Activated CD8-positive, alpha-beta memory T cell treated with anti-CD3 and anti-CD28 coated beads for 36 hours (primary cell): Measurements from ENCODE around the gene RAP2B. TPM values are rescaled to one million over a fixed set of nuclear protein-coding genes. Genes with fewer than 3 reads are reported as not detected.
"Not testable (repeated sequence)": the region's sequence is repeated elsewhere in the genome, so short reads cannot be mapped to it uniquely, and the experiment has no call there.

Source experiments
- CTCF ChIA-PET: fragments of 350-600 bp; sonication (Branson Sonifier 250); formaldehyde crosslinking; loops from one replicate; lab custom pipeline; 2021; ENCODE audit warnings: antibody characterized with exemption; lab: Charles Lee
- POLR2A ChIA-PET: fragments of 350-600 bp; sonication (Branson Sonifier 250); formaldehyde crosslinking; loops from one replicate; lab custom pipeline; 2021; ENCODE audit warnings: antibody characterized with exemption; lab: Charles Lee
- total RNA-seq, 2 experiments: library from RNA; stranded (reverse); gene quantifications; one replicate each; pipeline ENCODE4 v1.2.3, GENCODE V29; 2021

Gene RAP2B
- total RNA-seq, 2 experiments from 2014 or later: 15.6 to 16.3 TPM

DNA sequence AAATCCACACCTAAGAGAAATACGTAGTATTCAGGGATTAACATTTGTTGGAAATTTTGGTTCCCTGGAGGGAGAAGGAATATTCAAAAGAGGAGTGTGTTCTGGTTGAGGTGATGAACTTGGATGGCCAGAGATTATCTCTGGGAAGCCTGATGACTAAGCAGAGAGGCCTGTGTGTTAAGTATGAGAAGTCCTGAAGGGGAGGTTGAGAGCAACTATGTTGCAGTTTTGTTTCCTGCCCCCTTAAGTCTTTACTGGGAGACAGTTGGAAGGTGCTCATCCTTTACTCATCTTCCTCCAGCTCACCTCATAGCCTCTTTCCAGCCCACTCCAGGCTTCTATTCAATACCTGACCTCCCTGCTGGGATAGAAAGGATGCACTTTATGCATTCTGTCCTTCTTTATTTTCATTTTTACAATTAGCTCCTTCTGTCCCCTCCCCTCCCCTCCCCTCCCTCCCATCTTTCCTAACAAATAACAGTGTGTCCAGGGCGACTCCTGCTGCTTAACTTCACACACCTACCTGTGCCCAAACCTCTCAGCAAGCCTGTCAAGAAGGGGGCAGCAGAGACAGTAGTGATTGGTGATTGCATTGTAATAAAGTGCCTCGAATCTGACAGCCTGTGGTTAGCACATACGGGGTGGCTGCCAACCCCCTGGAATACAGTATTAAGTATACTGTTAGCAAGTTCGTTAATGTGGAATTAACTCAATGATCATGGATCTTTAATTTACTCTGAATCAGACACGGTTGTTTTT lies 11.9 kb downstream of the RAP2B start:
- POLR2A ChIA-PET: no interaction called here
- CTCF ChIA-PET: no interaction called here

DNA sequence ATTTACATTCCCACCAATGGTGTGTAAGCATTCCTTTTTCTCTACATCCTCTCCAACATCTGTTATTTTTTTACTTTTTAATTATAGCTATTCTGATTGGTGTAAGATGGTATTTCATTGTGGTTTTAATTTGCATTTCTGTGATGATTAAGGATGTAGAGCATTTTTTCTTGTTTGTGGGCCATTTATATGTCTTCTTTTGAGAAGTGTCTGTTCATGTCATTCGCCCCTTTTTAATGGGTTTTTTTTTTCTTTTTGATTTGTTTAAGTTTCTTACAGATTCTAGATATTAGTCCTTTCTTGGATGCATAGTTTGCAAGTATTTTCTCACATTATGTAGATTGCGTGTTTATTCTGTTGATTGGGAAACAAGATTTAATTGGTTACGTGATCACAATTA lies 14.2 kb downstream of the RAP2B start:
- ChIA-PET CTCF (no interaction called here), POLR2A (no interaction called here)

DNA sequence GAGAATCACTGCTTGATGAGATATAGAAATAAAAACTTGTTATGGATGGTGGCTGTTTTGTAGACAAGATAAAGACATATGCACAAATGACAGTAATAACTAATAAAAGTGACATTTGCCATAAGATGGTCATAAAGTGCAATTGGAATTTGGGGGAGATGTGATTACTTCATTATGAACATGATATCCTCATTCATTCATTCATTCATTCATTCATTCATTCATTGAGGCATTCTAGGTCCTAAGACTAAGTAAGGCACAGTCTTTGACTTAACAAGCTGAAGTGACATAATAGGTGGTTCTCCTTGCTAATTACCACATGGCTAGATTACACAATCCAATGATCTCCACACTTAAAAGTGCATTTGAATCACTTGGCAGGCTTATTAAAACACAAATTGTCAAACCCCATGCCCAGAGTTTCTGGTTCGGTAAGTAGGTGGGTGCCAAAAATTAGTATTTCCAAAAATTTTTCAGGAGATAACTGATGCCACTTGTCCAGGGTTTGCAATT lies 18.9 kb downstream of the RAP2B start:
- CTCF ChIA-PET: no interaction called here
- POLR2A ChIA-PET: no interaction called here

DNA sequence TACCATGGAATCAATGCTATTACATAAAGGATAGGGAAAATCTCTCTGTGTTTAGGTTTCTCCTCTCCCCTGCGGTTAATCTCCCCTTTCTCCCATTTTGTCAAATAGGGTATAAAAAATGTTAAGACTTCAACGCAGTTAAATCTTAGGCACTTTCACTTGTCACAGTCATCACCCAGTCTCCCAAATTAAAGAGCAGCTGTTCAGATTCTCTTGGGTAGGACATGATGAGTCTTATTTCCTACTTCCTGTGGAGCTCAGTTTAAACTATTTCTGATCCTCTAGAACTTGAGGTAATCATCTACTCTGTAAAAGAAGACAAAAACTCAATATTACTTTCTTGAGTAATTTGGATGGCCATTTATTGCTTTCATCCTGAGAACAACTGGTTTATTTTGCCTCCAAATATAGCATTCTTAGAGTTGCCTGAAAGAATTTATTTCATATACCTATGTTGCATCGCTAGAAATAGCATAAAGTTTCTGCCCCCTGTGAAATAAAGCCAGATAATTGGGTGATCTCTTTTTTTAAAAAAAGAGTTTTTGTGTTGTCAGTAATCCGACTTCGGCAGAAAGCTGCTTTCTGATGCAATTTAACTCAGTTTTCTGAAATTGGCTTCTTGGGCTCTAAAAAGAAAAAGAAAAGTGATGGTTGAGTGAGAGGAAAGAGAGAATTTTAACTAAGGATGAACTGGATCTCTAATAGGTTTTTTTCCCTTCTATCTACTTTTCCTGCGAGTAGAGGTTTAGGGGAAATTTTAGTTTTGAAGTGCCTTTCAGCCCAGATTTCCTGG lies 20.7 kb downstream of the RAP2B start:
- CTCF ChIA-PET: no interaction called here
- POLR2A ChIA-PET: no interaction called here

DNA sequence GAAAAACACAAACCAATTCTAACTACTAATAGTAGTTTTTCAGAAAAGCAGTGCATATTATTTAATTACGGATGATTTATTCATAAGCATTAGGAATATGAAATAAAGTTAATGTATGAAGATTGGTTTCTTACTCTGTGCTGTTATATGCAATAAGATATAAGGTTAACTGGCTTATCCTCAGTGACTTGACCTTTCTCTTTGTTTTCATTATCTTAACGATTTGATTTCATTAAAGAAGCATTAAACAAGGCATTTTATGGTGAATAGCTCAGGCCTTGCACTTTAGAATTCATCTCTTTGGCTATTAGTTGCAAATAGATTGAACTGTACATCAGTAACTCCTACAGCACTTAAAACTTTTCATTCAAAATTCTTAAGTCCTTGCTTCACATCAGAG lies 28.9 kb downstream of the RAP2B start:
- POLR2A ChIA-PET: no interaction called here
- CTCF ChIA-PET: no interaction called here

DNA sequence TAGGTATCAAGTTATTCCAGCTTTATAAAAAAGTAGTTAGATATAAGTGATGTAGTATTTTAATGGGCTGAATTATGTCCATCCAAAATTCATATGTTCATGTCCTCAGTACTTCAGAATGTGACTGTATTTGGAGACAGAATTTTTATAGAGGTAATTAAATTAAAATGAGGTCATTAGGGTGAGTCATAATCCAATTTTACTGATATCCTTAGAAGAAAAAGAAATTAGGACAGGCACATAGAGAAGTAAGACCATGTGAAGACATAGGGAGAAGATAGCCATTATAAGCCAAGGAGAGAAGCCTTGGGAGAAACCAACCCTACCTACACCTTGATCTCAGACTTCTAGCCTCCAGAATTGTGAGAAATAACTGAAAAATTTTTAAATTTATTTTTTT lies 30.3 kb downstream of the RAP2B start:
- CTCF ChIA-PET: no interaction called here
- POLR2A ChIA-PET: no interaction called here

DNA sequence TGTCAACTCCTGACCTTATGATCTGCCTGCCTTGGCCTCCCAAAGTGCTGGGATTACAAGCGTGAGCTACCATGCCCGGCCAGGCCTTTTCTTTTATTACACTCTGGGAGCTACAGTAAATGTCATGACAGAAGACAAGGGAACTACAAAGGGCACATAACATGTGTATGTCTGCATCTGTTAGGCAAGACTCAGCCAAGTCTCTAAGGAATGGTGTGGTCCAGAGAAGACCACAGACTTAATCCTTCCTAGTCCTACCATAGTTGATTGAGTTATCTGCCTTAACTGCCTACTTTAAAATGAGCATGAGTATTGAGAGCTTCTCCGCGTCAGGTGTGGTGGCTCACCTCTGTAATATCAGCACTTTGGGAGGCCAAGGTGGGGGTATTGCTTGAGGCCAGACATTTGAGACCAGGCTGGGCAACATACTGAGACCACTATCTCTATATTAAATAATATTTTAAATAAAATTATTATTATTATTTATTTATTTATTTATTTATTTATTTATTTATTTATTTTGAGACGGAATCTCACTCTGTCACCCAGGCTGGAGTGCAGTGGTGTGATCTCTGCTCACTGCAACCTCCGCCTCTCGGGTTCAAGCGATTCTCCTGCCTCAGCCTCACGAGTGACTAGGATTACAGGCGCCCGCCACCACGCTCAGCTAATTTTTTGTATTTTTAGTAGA lies 31.9 kb downstream of the RAP2B start:
- CTCF ChIA-PET, POLR2A ChIA-PET: not testable (repeated sequence)

DNA sequence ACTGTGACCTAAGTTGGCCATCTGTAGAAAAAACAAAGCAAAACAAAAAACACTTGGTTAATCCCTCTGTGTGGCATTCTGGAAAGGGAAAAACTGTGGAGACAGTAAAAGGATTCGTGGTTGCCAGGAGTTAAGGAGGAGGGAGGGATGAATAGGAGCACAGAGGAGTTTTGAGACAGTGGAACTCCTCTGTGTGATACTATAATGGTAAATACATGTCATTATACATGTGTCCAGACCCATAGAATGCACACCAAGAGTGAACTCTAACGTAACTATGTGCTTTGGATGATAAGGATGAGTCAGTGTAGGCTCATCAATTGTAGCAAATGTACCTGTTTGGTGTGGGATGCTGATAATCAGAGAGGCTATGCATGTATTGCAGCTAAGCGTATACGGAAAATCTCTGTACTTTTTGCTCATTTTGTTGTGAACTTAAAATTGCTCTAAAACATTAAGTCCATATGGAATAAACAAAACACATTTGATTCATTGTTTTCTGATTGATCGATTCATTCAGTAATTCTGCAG lies 33.4 kb downstream of the RAP2B start:
- CTCF ChIA-PET: no interaction called here

DNA sequence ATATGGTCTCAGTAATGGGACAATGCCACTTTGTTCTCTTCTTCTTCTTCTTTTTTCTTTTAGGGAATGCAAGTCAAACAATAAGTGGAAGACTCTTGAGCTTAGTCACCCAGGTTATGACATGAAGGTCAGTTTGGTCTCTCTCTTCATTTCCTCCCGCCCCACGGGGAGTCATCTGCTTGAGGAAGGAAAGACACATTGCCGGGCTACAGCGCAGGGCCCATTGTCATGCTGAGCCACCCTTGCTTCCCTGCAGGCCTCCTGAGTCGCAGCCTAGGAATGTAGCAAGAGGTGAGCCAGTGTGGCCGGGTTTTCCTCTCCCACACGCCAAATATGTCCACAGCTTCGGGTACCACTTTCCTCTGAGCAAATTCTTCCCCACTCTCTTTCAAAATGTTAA lies 47.6 kb downstream of the RAP2B start:
- ChIA-PET CTCF (interaction anchor here (0.7 kb wide), 1 partner anchor 67 kb away, joined by 4 read pairs; no protein-coding TSS in a partner anchor), POLR2A (no interaction called here)

More for the DNA sequence above, 33.4 kb downstream of the RAP2B start:
- POLR2A ChIA-PET: no interaction called here

DNA sequence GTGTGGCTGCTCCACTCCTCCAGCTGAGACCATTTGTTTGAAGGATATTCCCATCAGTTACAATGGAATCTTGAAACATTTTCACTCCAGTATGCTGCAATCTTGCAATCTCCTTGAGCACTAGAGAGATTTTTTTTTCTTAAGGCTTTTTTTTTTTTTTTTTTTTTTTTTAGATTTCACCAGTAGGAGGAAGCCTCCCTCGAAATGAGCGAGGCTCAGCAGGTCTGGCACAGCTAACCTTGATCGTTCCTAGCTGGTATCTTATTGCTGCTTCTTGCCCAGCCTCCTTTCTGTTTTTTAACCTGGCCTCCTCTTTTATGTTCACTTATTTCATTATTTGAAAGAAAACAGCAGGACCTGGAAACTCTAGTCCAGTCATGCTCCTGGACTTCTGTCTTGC lies 48.1 kb downstream of the RAP2B start:
- CTCF ChIA-PET: interaction anchor here (0.7 kb wide), 1 partner anchor 68 kb away, joined by 4 read pairs; no protein-coding TSS in a partner anchor
- POLR2A ChIA-PET: no interaction called here

DNA sequence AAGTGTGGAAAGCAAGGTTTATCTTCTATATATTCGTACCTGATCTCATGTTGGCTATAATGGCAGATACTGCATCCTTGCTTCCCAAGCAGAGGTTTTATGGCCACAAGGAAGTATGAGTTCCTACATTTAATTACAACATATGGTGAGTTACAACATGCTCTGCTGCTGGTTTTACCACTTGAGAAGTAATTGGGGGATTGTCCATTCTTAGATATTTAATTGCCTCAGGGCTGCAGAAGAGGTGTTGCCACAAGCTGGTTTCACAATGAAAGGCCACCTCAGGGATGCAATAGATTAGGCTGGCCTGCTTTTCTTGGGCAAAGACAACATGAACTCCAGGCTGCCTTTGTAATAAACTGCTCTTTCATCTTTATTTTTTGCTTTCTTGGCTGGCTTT lies 48.6 kb downstream of the RAP2B start:
- ChIA-PET CTCF (no interaction called here), POLR2A (no interaction called here)

DNA sequence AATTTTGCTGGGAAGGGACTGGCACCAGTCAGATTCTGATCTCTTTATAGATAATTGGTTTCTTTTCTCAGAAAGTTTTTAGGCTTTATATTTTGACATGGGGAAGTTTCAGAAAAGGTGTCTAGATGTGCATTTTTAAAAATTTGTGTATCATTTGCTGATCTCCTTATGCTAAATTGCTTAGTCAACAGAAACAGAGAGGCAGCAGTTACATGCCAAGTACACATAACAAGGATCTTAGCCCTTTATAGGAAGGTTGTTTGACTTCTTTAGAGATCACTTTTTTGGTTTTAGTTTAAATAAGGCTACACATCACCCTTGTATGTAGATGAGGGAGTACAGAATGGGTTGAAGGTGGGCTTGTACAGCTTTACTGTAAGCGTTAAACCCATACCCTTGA lies 53.5 kb downstream of the RAP2B start:
- ChIA-PET POLR2A (no interaction called here), CTCF (interaction anchor here (0.5 kb wide), 1 partner anchor 267 kb away, joined by 3 read pairs; no protein-coding TSS in a partner anchor)

DNA sequence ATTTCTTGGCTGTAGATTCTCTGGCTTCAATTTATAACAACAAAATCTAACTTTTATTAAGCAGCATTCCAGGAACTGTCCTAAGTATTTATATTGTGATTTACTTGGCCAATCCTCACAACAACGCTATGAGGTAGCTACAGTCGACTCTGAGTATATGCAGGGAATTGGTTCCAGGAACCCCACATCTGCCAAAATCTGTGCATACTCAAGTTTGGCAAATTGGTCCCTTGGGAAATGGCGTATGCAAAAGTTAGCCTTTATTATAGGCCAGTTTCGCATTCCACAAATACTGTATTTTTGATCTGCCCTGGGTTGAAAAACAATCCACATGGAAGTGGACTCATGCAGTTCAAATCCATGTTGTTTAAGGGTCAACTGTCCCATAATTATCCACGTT lies 53.9 kb downstream of the RAP2B start:
- CTCF ChIA-PET: no interaction called here
- POLR2A ChIA-PET: no interaction called here

DNA sequence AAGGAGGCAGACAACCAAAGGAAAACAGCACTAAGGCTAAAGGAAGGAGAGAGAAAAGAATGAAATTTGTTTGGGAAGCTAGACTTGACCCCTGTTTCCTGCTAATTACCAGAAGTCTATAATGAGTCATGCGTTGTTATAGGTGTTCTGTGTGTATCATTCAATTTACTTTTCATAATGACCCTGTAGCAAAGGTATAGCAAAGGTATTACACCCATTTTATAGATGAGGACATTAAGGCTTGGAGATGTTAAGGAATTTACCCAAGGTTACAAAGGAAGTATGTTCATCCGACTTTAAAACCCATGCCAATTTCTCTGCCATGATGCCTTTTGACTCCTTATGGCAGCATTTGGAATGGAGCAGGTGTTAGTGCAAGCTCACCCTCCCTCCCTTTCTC lies 54.9 kb downstream of the RAP2B start:
- ChIA-PET POLR2A (no interaction called here), CTCF (no interaction called here)

DNA sequence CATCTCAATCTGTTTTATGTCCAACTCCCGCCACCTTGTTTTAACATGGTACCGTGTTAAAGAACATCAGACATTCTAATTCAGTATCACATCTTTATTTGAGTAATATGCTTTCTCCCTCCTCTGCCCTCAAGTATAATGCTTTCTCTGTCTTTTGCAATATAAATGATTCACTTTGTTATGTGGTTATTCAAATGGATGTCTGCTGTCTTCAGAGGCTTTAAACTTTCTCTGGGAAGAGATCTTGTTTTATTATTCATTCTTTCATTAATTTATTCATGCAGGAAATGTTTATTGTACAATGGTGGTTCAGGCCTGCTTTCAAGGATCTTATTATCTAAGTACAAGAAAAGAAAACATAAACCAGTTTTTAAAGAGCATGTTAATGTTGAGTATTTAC lies 57.1 kb downstream of the RAP2B start:
- CTCF ChIA-PET: no interaction called here
- POLR2A ChIA-PET: no interaction called here
